ENCODE measurements around the gene EPHA8.

EPHA8 gene

DNA sequence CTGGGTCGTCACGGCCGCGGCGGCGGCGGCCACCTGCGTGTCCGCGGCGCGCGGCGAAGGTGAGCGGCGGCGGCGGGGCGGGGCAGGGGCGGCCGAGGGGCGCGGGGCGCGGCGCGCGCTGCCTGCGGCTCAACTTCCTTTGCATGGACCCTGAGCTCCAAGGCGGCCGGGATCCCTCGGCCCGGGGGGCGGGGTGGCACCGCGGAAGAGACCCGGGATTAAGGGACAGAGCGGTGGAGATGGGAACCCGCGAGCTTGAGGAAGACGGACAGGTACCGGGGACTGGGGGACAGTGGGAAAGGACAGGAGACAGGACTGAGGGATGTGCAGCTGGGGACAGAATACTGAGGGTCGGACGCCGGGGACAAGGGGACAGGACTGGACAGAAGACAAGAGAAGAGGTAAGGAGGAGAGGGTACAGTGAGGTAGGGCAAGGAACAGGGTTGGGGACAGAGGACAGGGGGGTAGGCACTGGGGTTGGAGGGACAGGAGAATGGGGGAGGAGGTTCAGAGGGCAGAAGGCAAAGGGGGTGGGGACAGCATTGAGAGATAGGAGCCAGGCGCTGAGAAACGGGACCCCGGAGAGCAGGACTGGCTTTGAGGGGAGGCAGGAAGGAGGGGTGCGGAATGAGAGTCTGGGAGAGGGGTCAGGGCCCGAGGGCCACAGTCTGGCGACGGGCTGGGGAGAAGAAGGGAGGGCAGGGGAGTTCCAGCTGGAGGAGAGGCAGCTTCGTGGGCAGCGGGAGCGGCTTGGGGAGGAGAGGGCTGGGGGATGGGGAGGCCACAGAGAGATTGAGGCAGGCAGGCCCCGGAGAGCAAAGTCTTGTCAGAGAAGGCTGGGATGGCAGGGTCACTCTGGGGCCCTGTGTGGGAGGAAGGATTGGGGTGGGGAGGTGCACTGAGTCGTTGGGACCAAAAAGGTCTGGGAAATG, 648 bp downstream of the EPHA8 start:
- no peak overlapping the region for H3K4me3 ChIP-seq (ENCODE audit: low read depth, low read length)
- TF ChIP-seq, protein P1, sequence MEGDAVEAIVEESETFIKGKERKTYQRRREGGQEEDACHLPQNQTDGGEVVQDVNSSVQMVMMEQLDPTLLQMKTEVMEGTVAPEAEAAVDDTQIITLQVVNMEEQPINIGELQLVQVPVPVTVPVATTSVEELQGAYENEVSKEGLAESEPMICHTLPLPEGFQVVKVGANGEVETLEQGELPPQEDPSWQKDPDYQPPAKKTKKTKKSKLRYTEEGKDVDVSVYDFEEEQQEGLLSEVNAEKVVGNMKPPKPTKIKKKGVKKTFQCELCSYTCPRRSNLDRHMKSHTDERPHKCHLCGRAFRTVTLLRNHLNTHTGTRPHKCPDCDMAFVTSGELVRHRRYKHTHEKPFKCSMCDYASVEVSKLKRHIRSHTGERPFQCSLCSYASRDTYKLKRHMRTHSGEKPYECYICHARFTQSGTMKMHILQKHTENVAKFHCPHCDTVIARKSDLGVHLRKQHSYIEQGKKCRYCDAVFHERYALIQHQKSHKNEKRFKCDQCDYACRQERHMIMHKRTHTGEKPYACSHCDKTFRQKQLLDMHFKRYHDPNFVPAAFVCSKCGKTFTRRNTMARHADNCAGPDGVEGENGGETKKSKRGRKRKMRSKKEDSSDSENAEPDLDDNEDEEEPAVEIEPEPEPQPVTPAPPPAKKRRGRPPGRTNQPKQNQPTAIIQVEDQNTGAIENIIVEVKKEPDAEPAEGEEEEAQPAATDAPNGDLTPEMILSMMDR (IDR thresholded peaks at IDR 0.05; ENCODE audit: insufficient read depth, low read depth, low read length, missing control alignments), result no peak
- DNase-seq (ENCODE audit: low read depth), result no peak

DNA sequence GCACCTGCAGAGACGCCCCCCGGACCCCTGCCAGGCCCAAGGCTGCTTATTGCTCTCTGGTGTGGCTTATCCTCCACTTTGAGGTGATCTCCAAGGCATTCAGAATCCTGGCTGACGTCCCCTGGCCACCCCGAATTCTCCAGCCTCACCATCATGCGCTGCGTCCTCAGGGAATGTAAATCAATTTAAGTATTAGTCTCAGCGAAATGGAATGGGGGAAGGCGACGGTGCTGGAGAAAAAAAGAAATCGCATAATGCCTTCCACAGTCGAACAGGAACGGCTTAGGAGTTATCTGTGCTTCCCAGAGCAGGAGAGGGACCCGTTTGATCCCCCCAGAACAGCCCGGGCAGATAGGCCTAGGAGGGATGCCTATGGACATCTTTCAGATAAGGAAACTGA, 2.9 kb downstream of the EPHA8 start:
- no peak overlapping the region for H3K4me3 ChIP-seq (ENCODE audit: low read depth, low read length)
- TF ChIP-seq, protein P1 (IDR thresholded peaks at IDR 0.05; ENCODE audit: insufficient read depth, low read depth, low read length, missing control alignments), result no peak
- no peak for DNase-seq (ENCODE audit: low read depth)

DNA sequence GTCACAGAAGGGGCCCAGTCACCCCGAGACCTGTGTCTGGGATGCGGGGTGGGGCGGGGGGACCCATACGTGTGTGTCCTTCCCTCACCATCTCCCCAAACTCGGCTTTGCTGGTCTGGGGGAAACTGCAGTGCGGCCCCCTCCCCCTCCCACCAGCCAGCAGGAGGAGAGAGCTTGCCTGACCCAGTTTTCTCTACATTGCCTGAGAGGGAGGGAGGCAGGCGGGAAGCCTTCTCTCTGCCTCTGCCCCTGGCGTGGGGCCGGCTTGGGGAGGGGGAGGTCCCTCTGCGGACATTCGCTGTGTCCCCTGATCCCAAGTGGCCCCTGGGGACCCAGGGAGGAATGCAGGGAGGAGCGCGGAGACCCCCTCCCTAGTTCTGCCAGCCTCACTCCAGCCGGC, 3.9 kb downstream of the EPHA8 start:
- TF ChIP-seq, protein P1 (IDR thresholded peaks at IDR 0.05; ENCODE audit: insufficient read depth, low read depth, low read length, missing control alignments), result no peak
- DNase-seq (ENCODE audit: low read depth), result no peak
- H3K4me3 ChIP-seq (ENCODE audit: low read depth, low read length), result no peak overlapping the region

DNA sequence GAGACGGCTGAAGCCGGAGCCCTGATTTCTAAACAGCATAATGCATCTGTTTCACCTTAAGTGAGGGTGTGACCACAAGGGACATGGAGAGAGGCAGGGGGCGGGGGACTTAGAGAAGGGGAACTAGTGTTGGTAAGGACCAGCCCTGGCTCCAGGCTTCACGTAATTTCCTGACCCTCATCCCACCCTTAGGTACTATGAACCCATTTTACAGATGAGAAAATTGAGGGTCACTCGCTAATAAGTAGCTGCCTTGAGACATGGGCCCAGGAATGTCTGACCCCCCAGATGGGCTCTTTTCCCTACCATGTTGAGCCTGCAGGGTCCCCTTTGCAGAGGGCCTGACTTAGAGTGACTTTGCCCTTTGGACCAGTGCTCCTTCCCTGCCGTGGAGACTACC, 4.7 kb downstream of the EPHA8 start:
- no peak for DNase-seq (ENCODE audit: low read depth)
- H3K4me3 ChIP-seq (ENCODE audit: low read depth, low read length), result no peak overlapping the region
- TF ChIP-seq, protein P1 (IDR thresholded peaks at IDR 0.05; ENCODE audit: insufficient read depth, low read depth, low read length, missing control alignments), result no peak

DNA sequence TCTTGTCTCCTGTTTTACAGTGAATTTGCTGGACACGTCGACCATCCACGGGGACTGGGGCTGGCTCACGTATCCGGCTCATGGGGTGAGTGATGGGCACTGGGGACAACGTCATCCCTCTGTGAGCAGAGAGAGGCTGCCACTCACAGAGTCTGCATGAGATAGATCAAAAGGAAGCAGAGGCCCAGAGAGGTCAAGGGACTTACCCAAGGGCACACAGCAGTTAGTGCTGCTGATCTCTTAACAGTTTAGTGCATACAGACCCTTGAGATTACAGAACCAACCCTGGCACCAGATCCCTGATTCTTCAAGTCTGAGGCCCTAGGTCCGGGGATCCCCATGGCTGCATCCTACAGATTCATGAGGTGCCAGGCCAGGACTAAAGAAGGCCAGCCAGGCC, 6.0 kb downstream of the EPHA8 start:
- DNase-seq (ENCODE audit: low read depth), result no peak
- no peak overlapping the region for H3K4me3 ChIP-seq (ENCODE audit: low read depth, low read length)
- TF ChIP-seq, protein P1 (IDR thresholded peaks at IDR 0.05; ENCODE audit: insufficient read depth, low read depth, low read length, missing control alignments), result no peak

DNA sequence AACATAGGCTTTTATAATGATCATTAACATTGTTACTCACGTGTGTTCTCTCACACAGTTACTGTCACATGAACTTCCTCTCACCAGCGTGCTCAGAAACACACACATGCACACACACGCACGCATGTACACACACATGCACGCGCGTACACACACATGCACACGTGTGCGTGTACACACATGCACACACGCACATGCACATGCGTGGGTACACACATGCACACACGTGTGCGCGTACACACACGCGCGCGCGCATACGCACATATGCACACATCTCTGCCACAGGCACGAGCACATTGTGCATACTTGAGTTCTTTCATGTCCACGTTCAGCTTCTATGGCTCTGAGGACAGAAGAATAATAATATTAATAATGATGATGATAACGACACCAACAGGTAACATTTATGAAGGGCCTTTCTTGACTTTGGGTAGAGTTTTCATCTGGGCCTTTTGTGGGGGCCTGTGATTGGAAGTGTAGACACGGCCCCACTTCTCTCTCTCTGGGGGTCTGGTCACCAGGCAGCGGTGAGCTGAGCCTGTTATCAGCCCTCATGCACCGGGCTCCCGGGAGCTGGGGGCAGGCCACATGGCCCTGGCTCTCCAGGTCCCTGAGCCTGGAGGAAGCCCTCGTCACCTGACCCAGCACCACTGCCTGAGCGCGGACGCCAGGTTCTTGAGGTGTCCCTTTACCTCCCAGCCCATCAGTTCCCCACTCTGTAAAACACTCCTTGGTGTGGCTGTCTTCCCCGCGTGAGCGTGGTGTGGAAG, 7.0 kb downstream of the EPHA8 start:
- H3K4me3 ChIP-seq (ENCODE audit: low read depth, low read length), result no peak overlapping the region
- no peak for DNase-seq (ENCODE audit: low read depth)
- TF ChIP-seq, protein P1 (IDR thresholded peaks at IDR 0.05; ENCODE audit: insufficient read depth, low read depth, low read length, missing control alignments), result no peak
